Endothelial cell of umbilical vein (primary cell): ENCODE data around the gene SRP9. TPM values are rescaled to one million over a fixed set of nuclear protein-coding genes. Genes with fewer than 3 reads are reported as not detected.

Experiments used
- BruUV-seq: library from RNA; stranded (reverse); fragments of 400-500 nt; replicated peaks from 2 replicates; lab custom pipeline; 2021; lab: Mats Ljungman, UMichigan
- CTCF ChIA-PET: fragments of 300-600, 350-600 bp; sonication (Branson Sonifier 250); formaldehyde crosslinking; loops from one replicate; lab custom pipeline; 2021; ENCODE audit warnings: antibody characterized with exemption, inconsistent platforms; lab: Charles Lee
- POLR2A ChIA-PET: fragments of 300-600, 350-600 bp; sonication (Branson Sonifier 250); formaldehyde crosslinking; loops from one replicate; lab custom pipeline; 2021; ENCODE audit warnings: antibody characterized with exemption, inconsistent platforms; lab: Charles Lee
- DNase-seq: peaks from one replicate; pipeline ENCODE4 v3.0.0-alpha.2; 2011; ENCODE audit warnings: low read depth, low spot score
- FAIRE-seq: peaks from 2 replicates; lab custom pipeline; 2011; peaks lifted over from hg19 to GRCh38; lab: Jason Lieb, UNC
- H2AFZ ChIP-seq: 2 replicates; pipeline ENCODE4 v1.6.0; 2012; ENCODE audit warnings: low read depth, low read length, control low read depth, inconsistent platforms
- H3K27ac ChIP-seq: 2 replicates; pipeline ENCODE4 v1.5.1; 2011; ENCODE audit warnings: low read depth, mild to moderate bottlenecking, control low read depth, low read length, moderate library complexity; ENCODE audit not compliant: insufficient read depth
- H3K27me3 ChIP-seq, 2 experiments: 2 replicates each; pipeline versions ENCODE4 v1.6.0 to v1.6.1; 2011; ENCODE audit warnings: low read length in 2 of 2, mixed read lengths in 1 of 2; ENCODE audit not compliant: control insufficient read depth in 2 of 2, insufficient read depth in 2 of 2
- H3K36me3 ChIP-seq, 2 experiments: 2 replicates in 1 of 2; 3 replicates in 1 of 2; pipeline ENCODE4 v1.5.1; 2011; ENCODE audit warnings: low read length in 2 of 2, mild to moderate bottlenecking in 1 of 2, moderate library complexity in 1 of 2; ENCODE audit not compliant: control insufficient read depth in 2 of 2, insufficient read depth in 2 of 2; ENCODE audit errors: extremely low read depth in 1 of 2
- H3K4me1 ChIP-seq: 3 replicates; pipeline ENCODE4 v1.5.1; 2011; ENCODE audit warnings: mild to moderate bottlenecking, low read length; ENCODE audit not compliant: control insufficient read depth, insufficient read depth; ENCODE audit errors: extremely low read depth
- H3K4me2 ChIP-seq: 2 replicates; pipeline ENCODE4 v1.6.1; 2011; ENCODE audit warnings: low read length, control low read depth, mixed read lengths; ENCODE audit not compliant: insufficient read depth
- H3K4me3 ChIP-seq, 3 experiments: fragments of 200-600 bp in 1 of 3; sonication (generic), shearing (Covaris generic) in 1 of 3; replicated peaks in 1 of 3; 2 replicates each; pipeline ENCODE4 v1.5.1; 2011 to 2016; ENCODE audit warnings: control low read depth in 3 of 3, low read length in 3 of 3, mild to moderate bottlenecking in 2 of 3, inconsistent platforms in 1 of 3, low read depth in 1 of 3, moderate library complexity in 1 of 3; ENCODE audit not compliant: insufficient read depth in 1 of 3
- H3K79me2 ChIP-seq: 2 replicates; pipeline ENCODE4 v1.6.0; 2012; ENCODE audit warnings: low read length, inconsistent platforms; ENCODE audit not compliant: control insufficient read depth, insufficient read depth
- H3K9ac ChIP-seq: replicated peaks from 2 replicates; pipeline ENCODE3; 2011; ENCODE audit warnings: low read length, control low read depth; ENCODE audit not compliant: insufficient read depth; ENCODE audit errors: extremely low read depth
- H3K9me1 ChIP-seq: replicated peaks from 3 replicates; pipeline ENCODE4 v1.6.0; 2011; ENCODE audit warnings: mild to moderate bottlenecking, low read length; ENCODE audit not compliant: control insufficient read depth, insufficient read depth; ENCODE audit errors: extremely low read depth
- H3K9me3 ChIP-seq: replicated peaks from 2 replicates; pipeline ENCODE4 v1.5.1; 2012; ENCODE audit warnings: low read length, inconsistent platforms; ENCODE audit not compliant: control insufficient read depth, insufficient read depth
- H4K20me1 ChIP-seq: replicated peaks from 2 replicates; pipeline ENCODE3; 2011; ENCODE audit warnings: mild to moderate bottlenecking, low read length; ENCODE audit not compliant: control insufficient read depth, insufficient read depth; ENCODE audit errors: extremely low read depth
- EZH2 ChIP-seq: IDR thresholded peaks from 2 replicates; pipeline ENCODE4 v1.6.1; 2012; ENCODE audit warnings: borderline replicate concordance, low read depth, mild to moderate bottlenecking, moderate library complexity, low read length, inconsistent platforms; ENCODE audit not compliant: severe bottlenecking
- FOS ChIP-seq: IDR thresholded peaks from 2 replicates; pipeline ENCODE4 v1.6.1; 2011; ENCODE audit warnings: mild to moderate bottlenecking, low read length, moderate library complexity, borderline replicate concordance; ENCODE audit not compliant: insufficient read depth
- GATA2 ChIP-seq: IDR thresholded peaks from 2 replicates; pipeline ENCODE4 v1.7.0; 2011; ENCODE audit warnings: low read depth, mild to moderate bottlenecking, moderate library complexity, mixed read lengths, low read length; ENCODE audit not compliant: insufficient read length, insufficient read depth
- JUN ChIP-seq: IDR thresholded peaks from 2 replicates; pipeline ENCODE4 v1.6.1; 2011; ENCODE audit warnings: borderline replicate concordance, low read depth; ENCODE audit not compliant: insufficient read length, insufficient read depth
- MYC ChIP-seq: IDR thresholded peaks from one replicate; pipeline ENCODE4 v1.6.1; 2011; ENCODE audit warnings: mild to moderate bottlenecking, low read depth, low read length
- POLR2A ChIP-seq: IDR thresholded peaks from 2 replicates; pipeline ENCODE4 v1.6.1; 2012; ENCODE audit warnings: low read depth, mild to moderate bottlenecking, control low read depth, low read length
- POLR2AphosphoS5 ChIP-seq: IDR thresholded peaks from 2 replicates; pipeline ENCODE4 v1.6.1; 2012; ENCODE audit warnings: low read depth, mild to moderate bottlenecking, control low read depth, low read length, moderate library complexity; ENCODE audit not compliant: insufficient read depth
- dilution Hi-C: fragments of 300-500 bp; cut with MboI; formaldehyde crosslinking; loops from one replicate; pipeline ENCODE4 v1.15.0; 2019; ENCODE audit warnings: low sequenced_read_pairs; ENCODE audit not compliant: extremely low pct_ligation_motif_present
- intact Hi-C: fragments of 100-400 bp; cut with micrococcal nuclease; formaldehyde crosslinking; loops from one replicate; pipeline ENCODE4 v1.10.0; 2022
- polyA plus RNA-seq, 4 experiments: library from polyadenylated mRNA; depleted of rRNA in 3 of 4; stranded (reverse) in 3 of 4; unstranded in 1 of 4; fragments of >200 nt; gene quantifications; 2 replicates each; pipeline versions ENCODE4 v1.2.1 to v1.2.3, GENCODE V29; 2011 to 2012; ENCODE audit warnings: missing spikeins in 1 of 4
- total RNA-seq: library from RNA; stranded (reverse); gene quantifications from 2 replicates; pipeline ENCODE4 v1.2.3, GENCODE V29; 2021
- TF ChIP-seq, protein P1 (sequence below), 2 donors: IDR thresholded peaks; 1 replicate in 1 of 2; 2 replicates in 1 of 2; pipeline ENCODE4 v1.5.1; 2011; ENCODE audit warnings: low read length in 2 of 2, mild to moderate bottlenecking in 2 of 2, moderate library complexity in 2 of 2, control low read depth in 1 of 2, inconsistent platforms in 1 of 2, low read depth in 1 of 2; ENCODE audit not compliant: insufficient read depth in 1 of 2; ENCODE audit errors: extremely low read depth in 1 of 2
- TF ChIP-seq, protein P2 (sequence below): IDR thresholded peaks from 2 replicates; pipeline ENCODE4 v1.6.1; 2011; ENCODE audit not compliant: insufficient read depth, insufficient read length

The SRP9 gene
- total and polyA plus RNA-seq, 2 donors (not counting 3 experiments of a cell fraction or from before 2014, with no cell fraction given): 283 to 384 TPM

DNA sequence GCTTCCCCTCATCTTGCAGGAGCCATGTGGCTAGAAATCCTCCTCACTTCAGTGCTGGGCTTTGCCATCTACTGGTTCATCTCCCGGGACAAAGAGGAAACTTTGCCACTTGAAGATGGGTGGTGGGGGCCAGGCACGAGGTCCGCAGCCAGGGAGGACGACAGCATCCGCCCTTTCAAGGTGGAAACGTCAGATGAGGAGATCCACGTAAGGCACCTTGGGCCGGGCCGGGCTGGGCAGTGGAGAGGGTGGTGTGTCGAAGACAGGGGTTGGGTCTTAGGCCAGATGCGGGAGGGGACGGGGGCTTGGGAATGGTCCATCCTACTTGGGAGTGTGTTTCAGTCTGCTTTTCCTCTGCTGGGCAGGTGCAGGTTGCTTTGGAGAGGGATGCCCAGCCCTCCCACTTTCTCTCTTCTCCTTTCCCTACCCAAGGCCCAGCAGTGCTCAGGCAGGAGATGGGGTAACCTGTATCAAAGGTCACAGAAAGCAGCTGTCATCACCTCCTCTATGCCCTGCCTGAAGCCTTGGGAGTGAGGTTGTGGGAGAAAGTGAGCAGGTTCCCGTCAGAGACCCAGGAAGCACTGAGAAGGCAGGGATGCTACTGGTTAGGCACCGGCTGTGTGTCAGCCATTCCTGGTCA, 51.2 kb downstream of the SRP9 start:
- Histone ChIP-seq H3K9me1 (no peaks in the 10 kb centered on the region), H3K36me3 (peaks cover 0 to 7% of the 10 kb centered on the region in 2 experiments), H2AFZ (no peak overlapping the region), H3K27ac (no peak overlapping the region), H3K79me2 (no peaks in the 10 kb centered on the region), H3K4me2 (no peak overlapping the region), H3K9me3 (no peaks in the 10 kb centered on the region), H3K4me1 (no peaks in the 10 kb centered on the region), H4K20me1 (no peaks in the 10 kb centered on the region), H3K27me3 (no peaks in the 10 kb centered on the region), H3K4me3 (no peak overlapping the region), H3K9ac (no peak overlapping the region)
- POLR2A ChIA-PET: no interaction called here
- FAIRE-seq (no peak), DNase-seq (no peak)
- CTCF ChIA-PET: no interaction called here
- no TSS peak for BruUV-seq
- dilution Hi-C loops (no loop called here), intact Hi-C loops (no loop called here)
- TF ChIP-seq JUN: no peak
- TF ChIP-seq MYC: no peak
- TF ChIP-seq, protein P1, sequence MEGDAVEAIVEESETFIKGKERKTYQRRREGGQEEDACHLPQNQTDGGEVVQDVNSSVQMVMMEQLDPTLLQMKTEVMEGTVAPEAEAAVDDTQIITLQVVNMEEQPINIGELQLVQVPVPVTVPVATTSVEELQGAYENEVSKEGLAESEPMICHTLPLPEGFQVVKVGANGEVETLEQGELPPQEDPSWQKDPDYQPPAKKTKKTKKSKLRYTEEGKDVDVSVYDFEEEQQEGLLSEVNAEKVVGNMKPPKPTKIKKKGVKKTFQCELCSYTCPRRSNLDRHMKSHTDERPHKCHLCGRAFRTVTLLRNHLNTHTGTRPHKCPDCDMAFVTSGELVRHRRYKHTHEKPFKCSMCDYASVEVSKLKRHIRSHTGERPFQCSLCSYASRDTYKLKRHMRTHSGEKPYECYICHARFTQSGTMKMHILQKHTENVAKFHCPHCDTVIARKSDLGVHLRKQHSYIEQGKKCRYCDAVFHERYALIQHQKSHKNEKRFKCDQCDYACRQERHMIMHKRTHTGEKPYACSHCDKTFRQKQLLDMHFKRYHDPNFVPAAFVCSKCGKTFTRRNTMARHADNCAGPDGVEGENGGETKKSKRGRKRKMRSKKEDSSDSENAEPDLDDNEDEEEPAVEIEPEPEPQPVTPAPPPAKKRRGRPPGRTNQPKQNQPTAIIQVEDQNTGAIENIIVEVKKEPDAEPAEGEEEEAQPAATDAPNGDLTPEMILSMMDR (IDR thresholded peaks at IDR 0.05; ENCODE audit: extremely low read depth in 1 of 2, insufficient read depth in 1 of 2, low read depth in 1 of 2, low read length in 2 of 2): no peak
- no peak for TF ChIP-seq FOS
- TF ChIP-seq POLR2A: no peak
- TF ChIP-seq POLR2AphosphoS5: no peak
- TF ChIP-seq, protein P2, sequence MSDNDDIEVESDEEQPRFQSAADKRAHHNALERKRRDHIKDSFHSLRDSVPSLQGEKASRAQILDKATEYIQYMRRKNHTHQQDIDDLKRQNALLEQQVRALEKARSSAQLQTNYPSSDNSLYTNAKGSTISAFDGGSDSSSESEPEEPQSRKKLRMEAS: no peak
- TF ChIP-seq GATA2: no peak
- TF ChIP-seq EZH2: no peak
